Measurements from ENCODE around the gene DAB2IP.

DAB2IP gene

DNA sequence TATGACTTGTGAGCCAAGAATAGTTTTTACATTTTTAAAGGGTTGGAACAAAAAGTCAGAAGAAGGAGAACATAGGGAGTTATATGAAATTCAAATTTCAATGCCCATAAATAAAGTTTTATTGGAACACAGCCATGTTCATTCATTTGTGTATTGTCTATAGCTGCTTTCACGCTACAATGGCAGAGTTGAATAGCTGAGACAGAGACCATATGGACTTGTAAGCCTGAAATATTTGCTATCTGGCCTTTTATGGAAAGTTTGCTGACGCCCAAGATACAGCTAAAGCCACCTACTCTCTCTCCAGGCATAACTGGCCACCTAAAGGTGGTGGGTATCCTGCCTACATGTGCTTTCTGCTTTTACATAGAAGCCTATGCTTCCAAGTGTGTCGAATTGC, 10.9 kb downstream of the DAB2IP start:
- no CpG with 5 or more reads among the region's 3 CpGs for WGBS (ENCODE audit: insufficient coverage, insufficient read length)
- DNase-seq (ENCODE audit: low read depth, low spot score): no peak
- Histone ChIP-seq H3K27ac (ENCODE audit: low read length) (no peak overlapping the region), H3K4me3 (ENCODE audit: low read length) (no peak overlapping the region), H3K4me1 (ENCODE audit: control insufficient read depth, insufficient read depth, low read length) (peaks cover 2% of the 10 kb centered on the region; the same call in 1 of the 2 replicates), H3K36me3 (ENCODE audit: control insufficient read depth, insufficient read depth, low read length) (no peaks in the 10 kb centered on the region), H3K9me3 (ENCODE audit: control insufficient read depth, insufficient read depth, low read length) (no peaks in the 10 kb centered on the region), H3K27me3 (ENCODE audit: control insufficient read depth, insufficient read depth, low read length) (no peaks in the 10 kb centered on the region)

DNA sequence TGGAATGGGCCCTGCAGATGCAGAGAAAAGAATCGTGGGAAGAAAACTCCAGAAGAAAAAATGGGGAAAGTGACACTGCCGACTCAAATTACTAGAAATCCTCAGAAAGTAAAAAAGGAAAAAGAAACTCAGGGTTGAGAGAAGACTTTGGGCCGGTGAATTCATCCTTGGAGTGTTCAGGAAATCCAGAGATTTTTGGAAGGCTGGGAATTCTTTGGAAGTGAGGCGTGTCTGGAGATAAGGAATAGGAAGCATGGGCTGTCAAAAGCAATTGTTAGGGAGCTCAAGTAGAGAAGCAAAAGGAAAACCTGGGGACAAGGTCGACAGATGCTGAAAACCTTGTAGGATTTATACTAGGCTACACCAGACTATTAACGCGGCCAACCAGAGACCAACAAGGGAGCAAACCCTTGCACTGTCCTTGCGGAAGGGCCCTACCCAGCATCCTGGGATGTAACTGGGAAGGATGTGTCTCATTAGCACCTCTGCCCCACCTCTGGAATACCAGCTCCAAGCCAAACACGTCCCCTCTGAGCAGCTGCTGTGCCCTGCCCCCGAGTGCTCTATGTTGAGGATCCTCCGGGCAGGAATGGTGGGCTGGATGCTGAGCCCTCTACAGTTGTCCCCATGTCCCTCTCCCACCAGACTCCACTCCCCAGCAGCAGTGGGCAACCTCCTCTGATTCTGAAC, 11.6 kb downstream of the DAB2IP start:
- no peak for DNase-seq (ENCODE audit: low read depth, low spot score)
- Histone ChIP-seq H3K4me3 (ENCODE audit: low read length) (no peak overlapping the region), H3K27ac (ENCODE audit: low read length) (no peak overlapping the region), H3K27me3 (ENCODE audit: control insufficient read depth, insufficient read depth, low read length) (no peaks in the 10 kb centered on the region), H3K36me3 (ENCODE audit: control insufficient read depth, insufficient read depth, low read length) (no peaks in the 10 kb centered on the region), H3K4me1 (ENCODE audit: control insufficient read depth, insufficient read depth, low read length) (peaks cover 2% of the 10 kb centered on the region; the same call in 1 of the 2 replicates), H3K9me3 (ENCODE audit: control insufficient read depth, insufficient read depth, low read length) (no peaks in the 10 kb centered on the region)
- no CpG with 5 or more reads among the region's 11 CpGs for WGBS (ENCODE audit: insufficient coverage, insufficient read length)

DNA sequence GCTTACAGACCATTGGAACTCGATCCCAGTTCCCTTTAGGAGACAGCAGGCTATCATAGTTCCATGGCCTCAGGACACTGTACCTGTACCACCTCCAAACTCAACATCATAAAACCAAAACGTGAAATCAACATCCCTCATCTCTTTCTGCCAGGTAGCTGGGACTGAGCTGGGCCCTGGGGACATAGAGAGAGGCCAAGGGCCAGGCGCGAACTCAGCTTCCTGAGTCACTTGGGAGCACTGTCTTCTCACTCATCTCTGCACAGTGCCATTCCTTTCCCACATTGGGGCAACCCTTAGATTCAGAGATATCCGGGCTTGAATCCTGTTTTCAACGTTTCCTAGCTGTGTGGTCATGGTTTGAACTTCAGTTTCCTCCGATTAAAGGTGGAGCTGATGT, 12.2 kb downstream of the DAB2IP start:
- Histone ChIP-seq H3K27me3 (ENCODE audit: control insufficient read depth, insufficient read depth, low read length) (no peaks in the 10 kb centered on the region), H3K4me1 (ENCODE audit: control insufficient read depth, insufficient read depth, low read length) (peaks cover 2% of the 10 kb centered on the region; the same call in 1 of the 2 replicates), H3K27ac (ENCODE audit: low read length) (no peak overlapping the region), H3K9me3 (ENCODE audit: control insufficient read depth, insufficient read depth, low read length) (no peaks in the 10 kb centered on the region), H3K36me3 (ENCODE audit: control insufficient read depth, insufficient read depth, low read length) (no peaks in the 10 kb centered on the region), H3K4me3 (ENCODE audit: low read length) (no peak overlapping the region)
- DNase-seq (ENCODE audit: low read depth, low spot score): no peak
- WGBS (ENCODE audit: insufficient coverage, insufficient read length): no CpG with 5 or more reads among the region's 7 CpGs

DNA sequence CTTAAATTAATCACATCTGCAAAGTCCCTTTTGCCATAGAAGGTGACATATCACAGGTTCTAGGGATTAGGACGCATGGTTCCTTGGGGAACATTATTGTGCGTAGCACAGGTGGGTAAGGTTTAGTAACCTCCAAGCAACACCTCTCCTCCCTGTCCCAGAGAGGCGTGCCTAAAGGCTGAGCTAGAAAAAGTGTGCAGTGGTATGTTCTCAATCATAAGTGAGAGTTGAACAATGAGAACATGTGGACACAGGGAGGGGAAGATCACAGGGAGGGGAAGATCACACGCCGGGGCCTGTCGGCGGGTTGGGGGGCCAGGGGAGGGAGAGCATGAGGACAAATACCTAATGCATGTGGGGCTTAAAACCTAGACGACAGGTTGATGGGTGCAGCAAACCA, 14.9 kb downstream of the DAB2IP start:
- no peaks in the 10 kb centered on the region for H3K27me3 ChIP-seq (ENCODE audit: control insufficient read depth, insufficient read depth, low read length)
- H3K36me3 ChIP-seq (ENCODE audit: control insufficient read depth, insufficient read depth, low read length): no peaks in the 10 kb centered on the region
- DNase-seq (ENCODE audit: low read depth, low spot score): no peak
- H3K27ac ChIP-seq (ENCODE audit: low read length): no peak overlapping the region
- no peak overlapping the region for H3K4me3 ChIP-seq (ENCODE audit: low read length)
- no peaks in the 10 kb centered on the region for H3K9me3 ChIP-seq (ENCODE audit: control insufficient read depth, insufficient read depth, low read length)
- WGBS (ENCODE audit: insufficient coverage, insufficient read length): no CpG with 5 or more reads among the region's 8 CpGs
- peaks cover 2% of the 10 kb centered on the region; the same call in 1 of the 2 replicates for H3K4me1 ChIP-seq (ENCODE audit: control insufficient read depth, insufficient read depth, low read length)

DNA sequence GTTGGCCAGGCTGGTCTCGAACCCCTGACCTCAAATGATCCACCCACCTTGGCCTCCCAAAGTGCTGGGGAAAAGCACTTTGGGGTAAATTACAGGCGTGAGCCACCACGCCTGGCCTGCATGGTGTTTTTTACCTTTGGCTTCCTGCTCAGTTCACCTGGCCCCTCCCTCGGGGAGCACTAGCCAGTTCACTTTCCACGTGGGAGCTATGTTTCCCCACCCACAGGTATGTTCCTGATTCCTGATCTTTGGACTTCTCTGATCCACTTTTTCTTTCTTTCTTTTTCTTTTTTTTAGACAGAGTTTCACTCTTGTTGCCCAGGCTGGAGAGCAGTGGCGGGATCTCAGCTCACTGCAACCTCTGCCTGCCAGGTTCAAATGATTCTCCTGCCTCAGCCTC, 15.8 kb downstream of the DAB2IP start:
- H3K9me3 ChIP-seq (ENCODE audit: control insufficient read depth, insufficient read depth, low read length): no peaks in the 10 kb centered on the region
- H3K4me3 ChIP-seq (ENCODE audit: low read length): no peak overlapping the region
- no peaks in the 10 kb centered on the region for H3K27me3 ChIP-seq (ENCODE audit: control insufficient read depth, insufficient read depth, low read length)
- H3K4me1 ChIP-seq (ENCODE audit: control insufficient read depth, insufficient read depth, low read length): peaks cover 2% of the 10 kb centered on the region; the same call in 1 of the 2 replicates
- no CpG with 5 or more reads among the region's 6 CpGs for WGBS (ENCODE audit: insufficient coverage, insufficient read length)
- DNase-seq (ENCODE audit: low read depth, low spot score): no peak
- H3K27ac ChIP-seq (ENCODE audit: low read length): no peak overlapping the region
- H3K36me3 ChIP-seq (ENCODE audit: control insufficient read depth, insufficient read depth, low read length): no peaks in the 10 kb centered on the region

DNA sequence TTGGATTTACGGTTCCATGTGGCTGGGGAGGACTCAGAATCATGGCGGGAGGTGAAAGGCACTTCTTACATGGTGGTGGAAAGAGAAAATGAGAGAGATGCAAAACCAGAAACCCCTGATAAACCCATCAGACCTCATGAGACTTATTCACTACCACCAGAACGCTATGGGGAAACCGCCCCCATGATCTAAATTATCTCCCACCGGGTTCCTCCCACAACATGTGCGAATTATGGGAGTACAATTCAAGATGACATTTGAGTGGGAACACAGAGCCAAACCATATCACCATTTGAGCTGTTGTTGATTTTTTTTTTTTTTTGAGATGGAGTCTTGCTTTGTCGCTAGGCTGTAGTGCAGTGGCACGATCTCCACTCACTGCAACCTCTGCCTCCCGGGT, 16.5 kb downstream of the DAB2IP start:
- Histone ChIP-seq H3K27me3 (ENCODE audit: control insufficient read depth, insufficient read depth, low read length) (no peaks in the 10 kb centered on the region), H3K27ac (ENCODE audit: low read length) (no peak overlapping the region), H3K9me3 (ENCODE audit: control insufficient read depth, insufficient read depth, low read length) (no peaks in the 10 kb centered on the region), H3K36me3 (ENCODE audit: control insufficient read depth, insufficient read depth, low read length) (no peaks in the 10 kb centered on the region), H3K4me3 (ENCODE audit: low read length) (no peak overlapping the region), H3K4me1 (ENCODE audit: control insufficient read depth, insufficient read depth, low read length) (peaks cover 2% of the 10 kb centered on the region; the same call in 1 of the 2 replicates)
- no CpG with 5 or more reads among the region's 9 CpGs for WGBS (ENCODE audit: insufficient coverage, insufficient read length)
- DNase-seq (ENCODE audit: low read depth, low spot score): no peak

DNA sequence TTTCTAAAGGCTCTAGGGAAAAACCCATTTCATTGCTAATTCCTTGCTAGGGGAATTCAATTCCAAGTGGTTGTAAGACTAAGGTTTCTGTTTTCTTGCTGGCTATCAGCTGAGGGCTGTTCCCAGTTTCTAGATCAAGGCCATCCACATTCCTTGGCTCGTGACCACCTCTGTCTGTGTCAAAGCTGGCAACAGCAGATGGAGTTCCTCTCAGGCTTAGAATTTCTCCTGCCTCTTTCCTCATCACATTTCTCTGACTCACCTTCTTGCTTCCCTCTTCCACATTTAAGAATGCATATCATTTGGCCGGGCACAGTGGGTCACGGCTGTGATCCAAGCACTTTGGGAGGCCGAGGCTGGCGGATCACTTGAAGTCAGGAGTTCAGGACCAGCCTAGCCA, 19.0 kb downstream of the DAB2IP start:
- Histone ChIP-seq H3K4me1 (ENCODE audit: control insufficient read depth, insufficient read depth, low read length) (peaks cover 8% of the 10 kb centered on the region), H3K9me3 (ENCODE audit: control insufficient read depth, insufficient read depth, low read length) (no peaks in the 10 kb centered on the region), H3K27ac (ENCODE audit: low read length) (no peak overlapping the region), H3K36me3 (ENCODE audit: control insufficient read depth, insufficient read depth, low read length) (no peaks in the 10 kb centered on the region), H3K27me3 (ENCODE audit: control insufficient read depth, insufficient read depth, low read length) (no peaks in the 10 kb centered on the region), H3K4me3 (ENCODE audit: low read length) (no peak overlapping the region)
- DNase-seq (ENCODE audit: low read depth, low spot score): no peak
- no CpG with 5 or more reads among the region's 5 CpGs for WGBS (ENCODE audit: insufficient coverage, insufficient read length)

DNA sequence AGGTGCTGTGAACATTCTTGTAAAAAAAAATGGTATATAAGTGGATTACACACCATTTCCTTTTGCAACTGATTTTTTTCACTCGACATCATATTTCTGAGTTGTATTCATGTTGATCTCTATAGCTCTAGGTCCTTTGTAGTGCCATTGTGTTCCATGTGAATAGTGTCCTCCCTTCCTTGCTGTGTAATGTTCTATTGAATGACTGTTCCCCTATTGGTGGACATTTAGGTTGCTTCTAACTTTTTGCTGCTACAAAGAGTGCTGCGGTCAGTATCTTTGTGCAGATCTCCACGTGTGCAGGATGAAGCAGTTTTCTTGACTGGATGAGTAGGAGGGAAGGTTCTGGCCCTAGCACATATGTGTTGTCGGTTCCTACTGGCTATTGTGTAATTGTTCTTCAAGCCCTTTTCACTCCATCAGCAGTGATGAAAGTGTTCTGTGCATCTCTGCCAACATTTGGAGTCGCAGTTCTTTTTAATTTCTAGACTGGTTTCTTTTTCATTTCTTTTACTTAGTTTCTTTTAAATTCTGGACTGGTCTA, 20.2 kb downstream of the DAB2IP start:
- DNase-seq (ENCODE audit: low read depth, low spot score): no peak
- H3K9me3 ChIP-seq (ENCODE audit: control insufficient read depth, insufficient read depth, low read length): no peaks in the 10 kb centered on the region
- H3K27ac ChIP-seq (ENCODE audit: low read length): no peak overlapping the region
- H3K27me3 ChIP-seq (ENCODE audit: control insufficient read depth, insufficient read depth, low read length): no peaks in the 10 kb centered on the region
- no peak overlapping the region for H3K4me3 ChIP-seq (ENCODE audit: low read length)
- no CpG with 5 or more reads among the region's 5 CpGs for WGBS (ENCODE audit: insufficient coverage, insufficient read length)
- H3K36me3 ChIP-seq (ENCODE audit: control insufficient read depth, insufficient read depth, low read length): no peaks in the 10 kb centered on the region
- peaks cover 11% of the 10 kb centered on the region for H3K4me1 ChIP-seq (ENCODE audit: control insufficient read depth, insufficient read depth, low read length)

DNA sequence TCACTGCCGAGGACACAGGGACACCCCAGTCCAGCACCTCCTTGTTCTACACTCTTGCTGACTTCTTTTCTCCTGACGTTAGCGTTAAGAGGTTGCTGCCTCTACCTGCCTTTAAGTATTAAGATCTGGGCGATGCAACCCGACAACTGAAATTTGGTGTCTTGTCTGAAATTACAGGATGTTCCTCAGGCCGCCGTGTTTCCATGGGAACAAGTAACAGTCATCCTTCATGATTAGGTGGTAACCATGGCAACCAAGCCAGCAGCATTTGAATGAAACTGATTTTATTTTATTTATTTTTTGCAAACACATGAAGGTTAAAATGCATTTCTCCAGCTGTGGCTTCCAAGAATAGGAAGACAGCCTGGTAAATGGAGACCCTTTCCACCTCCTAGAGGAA, 20.8 kb downstream of the DAB2IP start:
- WGBS (ENCODE audit: insufficient coverage, insufficient read length): no CpG with 5 or more reads among the region's 7 CpGs
- Histone ChIP-seq H3K36me3 (ENCODE audit: control insufficient read depth, insufficient read depth, low read length) (no peaks in the 10 kb centered on the region), H3K27ac (ENCODE audit: low read length) (no peak overlapping the region), H3K27me3 (ENCODE audit: control insufficient read depth, insufficient read depth, low read length) (no peaks in the 10 kb centered on the region), H3K9me3 (ENCODE audit: control insufficient read depth, insufficient read depth, low read length) (no peaks in the 10 kb centered on the region), H3K4me3 (ENCODE audit: low read length) (no peak overlapping the region), H3K4me1 (ENCODE audit: control insufficient read depth, insufficient read depth, low read length) (peaks cover 11% of the 10 kb centered on the region)
- no peak for DNase-seq (ENCODE audit: low read depth, low spot score)

DNA sequence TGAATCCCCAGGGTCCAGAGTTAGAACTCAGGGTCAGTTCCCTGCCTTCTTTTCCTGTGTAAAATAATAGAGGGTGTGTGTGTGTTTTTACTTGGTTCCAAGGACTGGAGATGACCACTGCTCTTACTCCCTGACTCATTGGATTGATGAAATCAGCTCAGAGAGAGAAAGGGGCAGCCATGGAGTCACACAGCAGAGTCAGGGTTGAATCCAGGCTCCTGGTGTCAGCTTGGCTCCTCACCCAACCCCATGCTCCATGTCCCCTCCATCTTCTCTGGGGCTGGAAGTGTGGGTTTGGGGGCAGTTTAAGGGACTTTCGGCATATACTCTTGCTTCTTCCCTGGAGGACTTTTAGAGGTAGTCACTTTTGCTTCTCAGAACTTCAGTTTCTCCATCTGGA, 21.6 kb downstream of the DAB2IP start:
- WGBS (ENCODE audit: insufficient coverage, insufficient read length): no CpG with 5 or more reads among the region's 1 CpG
- H3K27me3 ChIP-seq (ENCODE audit: control insufficient read depth, insufficient read depth, low read length): no peaks in the 10 kb centered on the region
- no peak overlapping the region for H3K27ac ChIP-seq (ENCODE audit: low read length)
- no peak for DNase-seq (ENCODE audit: low read depth, low spot score)
- no peaks in the 10 kb centered on the region for H3K36me3 ChIP-seq (ENCODE audit: control insufficient read depth, insufficient read depth, low read length)
- H3K9me3 ChIP-seq (ENCODE audit: control insufficient read depth, insufficient read depth, low read length): no peaks in the 10 kb centered on the region
- no peak overlapping the region for H3K4me3 ChIP-seq (ENCODE audit: low read length)
- peaks cover 11% of the 10 kb centered on the region for H3K4me1 ChIP-seq (ENCODE audit: control insufficient read depth, insufficient read depth, low read length)

DNA sequence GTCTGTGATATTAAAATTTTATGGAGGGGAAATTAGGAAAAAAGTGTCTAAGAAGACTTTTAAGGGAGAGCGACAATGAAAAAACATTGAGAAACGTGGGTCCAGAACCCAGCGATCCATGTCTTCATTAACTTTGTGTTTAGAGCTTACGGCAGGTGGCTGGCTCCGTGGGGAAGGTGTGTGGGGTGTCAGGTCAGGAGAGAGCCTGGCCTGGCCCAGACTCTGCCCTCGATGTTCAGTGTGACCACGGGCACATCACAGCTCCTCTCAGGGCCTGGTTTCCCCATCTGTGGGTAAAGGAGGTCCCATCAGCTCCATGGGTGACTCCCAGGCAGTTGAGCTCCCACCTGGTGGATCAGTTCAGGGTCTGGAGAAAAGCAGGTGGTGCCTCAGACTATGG, 22.1 kb downstream of the DAB2IP start:
- H3K36me3 ChIP-seq (ENCODE audit: control insufficient read depth, insufficient read depth, low read length): no peaks in the 10 kb centered on the region

More for the DNA sequence above, 22.1 kb downstream of the DAB2IP start:
- Histone ChIP-seq H3K9me3 (ENCODE audit: control insufficient read depth, insufficient read depth, low read length) (no peaks in the 10 kb centered on the region), H3K4me3 (ENCODE audit: low read length) (no peak overlapping the region), H3K27ac (ENCODE audit: low read length) (no peak overlapping the region), H3K4me1 (ENCODE audit: control insufficient read depth, insufficient read depth, low read length) (peaks cover 11% of the 10 kb centered on the region), H3K27me3 (ENCODE audit: control insufficient read depth, insufficient read depth, low read length) (no peaks in the 10 kb centered on the region)
- no peak for DNase-seq (ENCODE audit: low read depth, low spot score)
- 100% methylated on average over 1 of the region's 7 CpGs for WGBS (ENCODE audit: insufficient coverage, insufficient read length)
